Esophagus squamous epithelium (tissue), 4 donors: ENCODE results near the gene CCDC88C.

Experiments
- CTCF ChIP-seq, 6 experiments: fragments of 450-650 bp in 4 of 6; fragments of 200-600 bp in 2 of 6; sonication (generic) in 2 of 6; IDR thresholded peaks; one replicate each; pipeline ENCODE4 v1.5.1; 2016 to 2019; ENCODE audit warnings: antibody characterized with exemption in 6 of 6, mild to moderate bottlenecking in 4 of 6, moderate library complexity in 4 of 6
- POLR2A ChIP-seq, 4 donors: fragments of 450-650 bp; IDR thresholded peaks; one replicate each; pipeline ENCODE4 v1.6.1; 2017; ENCODE audit warnings: antibody characterized with exemption in 4 of 4, mild to moderate bottlenecking in 4 of 4, moderate library complexity in 3 of 4

- TF ChIP-seq CTCF (IDR thresholded peaks at IDR 0.05) (no peak), POLR2A (IDR thresholded peaks at IDR 0.05) (no peak)
Measured at GRCh38 chr14:91409928-91410718, 7.5 kb downstream of the CCDC88C start.
